Glutamatergic neuron (in vitro differentiated cells): ENCODE measurements around the gene RAP1B. TPM values are rescaled to one million over a fixed set of nuclear protein-coding genes. Genes with fewer than 3 reads are reported as not detected.

Experiments used
- DNase-seq: peaks from one replicate; pipeline ENCODE4 v3.0.0; 2022
- H3K27ac Mint-ChIP-seq: one replicate; pipeline ENCODE4 v1.8.0; 2020; ENCODE audit warnings: mild to moderate bottlenecking, mixed read lengths, inconsistent platforms; ENCODE audit not compliant: unreplicated experiment
- H3K27me3 Mint-ChIP-seq: one replicate; pipeline ENCODE4 v1.8.0; 2020; ENCODE audit warnings: mild to moderate bottlenecking, moderate library complexity, mixed read lengths, inconsistent platforms; ENCODE audit not compliant: unreplicated experiment
- H3K36me3 Mint-ChIP-seq: one replicate; pipeline ENCODE4 v1.8.0; 2020; ENCODE audit warnings: mild to moderate bottlenecking, mixed read lengths, inconsistent platforms; ENCODE audit not compliant: unreplicated experiment
- H3K4me1 Mint-ChIP-seq: one replicate; pipeline ENCODE4 v1.8.0; 2020; ENCODE audit warnings: mild to moderate bottlenecking, low read depth, mixed read lengths, inconsistent platforms; ENCODE audit not compliant: unreplicated experiment
- H3K4me3 Mint-ChIP-seq: one replicate; pipeline ENCODE4 v1.8.0; 2020; ENCODE audit warnings: mild to moderate bottlenecking, mixed read lengths, inconsistent platforms; ENCODE audit not compliant: unreplicated experiment
- H3K9me3 Mint-ChIP-seq: one replicate; pipeline ENCODE4 v1.8.0; 2020; ENCODE audit warnings: mild to moderate bottlenecking, moderate library complexity, mixed read lengths, inconsistent platforms; ENCODE audit not compliant: unreplicated experiment
- CTCF ChIP-seq: fragments of 200-600 bp; sonication (generic); IDR thresholded peaks from one replicate; pipeline ENCODE4 v1.5.0; 2021; ENCODE audit not compliant: partially characterized antibody, unreplicated experiment
- total RNA-seq: library from RNA; stranded (reverse); fragmentation: NEBNext Ultra II Directional; extraction: Animal tissue kit (Norgen Biotek cat#: 25700); gene quantifications from one replicate; pipeline ENCODE4 v1.2.1, GENCODE V29; 2021; ENCODE audit not compliant: unreplicated experiment

Gene RAP1B
- total RNA-seq, 1 donor from 2014 or later, result 68.2 TPM

GRCh38 chr12:68623984-68624383 lies 13.3 kb downstream of the RAP1B start:
- Mint-ChIP-seq H3K4me1 (peaks cover 3% of the 10 kb centered on the region), H3K36me3 (peaks cover 13% of the 10 kb centered on the region), H3K27ac (no peak overlapping the region), H3K27me3 (no peaks in the 10 kb centered on the region), H3K9me3 (no peaks in the 10 kb centered on the region), H3K4me3 (no peak overlapping the region)
- no peak for DNase-seq
- no peak for TF ChIP-seq CTCF

GRCh38 chr12:68624933-68625332 lies 14.2 kb downstream of the RAP1B start:
- no peaks in the 10 kb centered on the region for H3K9me3 Mint-ChIP-seq
- no peak overlapping the region for H3K27ac Mint-ChIP-seq
- H3K36me3 Mint-ChIP-seq, result peaks cover 13% of the 10 kb centered on the region
- TF ChIP-seq CTCF, result no peak
- no peak overlapping the region for H3K4me3 Mint-ChIP-seq
- H3K27me3 Mint-ChIP-seq, result no peaks in the 10 kb centered on the region
- peaks cover 3% of the 10 kb centered on the region for H3K4me1 Mint-ChIP-seq
- no peak for DNase-seq

- no peak overlapping the region for H3K4me3 Mint-ChIP-seq
Measured at GRCh38 chr12:68627673-68628319, 17.1 kb downstream of the RAP1B start.

GRCh38 chr12:68628698-68629097 lies 18.0 kb downstream of the RAP1B start:
- H3K4me3 Mint-ChIP-seq, result no peak overlapping the region
- peaks cover under 1% of the 10 kb centered on the region for H3K27me3 Mint-ChIP-seq
- H3K36me3 Mint-ChIP-seq, result peaks cover 13% of the 10 kb centered on the region
- H3K27ac Mint-ChIP-seq, result no peak overlapping the region
- no peaks in the 10 kb centered on the region for H3K9me3 Mint-ChIP-seq
- TF ChIP-seq CTCF, result no peak
- DNase-seq, result no peak
- H3K4me1 Mint-ChIP-seq, result no peaks in the 10 kb centered on the region

More at GRCh38 chr12:68627673-68628319, 17.1 kb downstream of the RAP1B start:
- H3K27ac Mint-ChIP-seq, result no peak overlapping the region
- no peaks in the 10 kb centered on the region for H3K4me1 Mint-ChIP-seq
- DNase-seq, result no peak
- H3K36me3 Mint-ChIP-seq, result peaks cover 13% of the 10 kb centered on the region
- TF ChIP-seq CTCF, result no peak
- no peaks in the 10 kb centered on the region for H3K27me3 Mint-ChIP-seq
- H3K9me3 Mint-ChIP-seq, result no peaks in the 10 kb centered on the region

- no peak overlapping the region for H3K27ac Mint-ChIP-seq
- TF ChIP-seq CTCF, result no peak
- H3K9me3 Mint-ChIP-seq, result no peaks in the 10 kb centered on the region
- no peak overlapping the region for H3K4me3 Mint-ChIP-seq
- DNase-seq, result no peak
- H3K27me3 Mint-ChIP-seq, result peaks cover 2% of the 10 kb centered on the region
- H3K4me1 Mint-ChIP-seq, result peaks cover 1% of the 10 kb centered on the region
- peaks cover 10% of the 10 kb centered on the region for H3K36me3 Mint-ChIP-seq
Measured at GRCh38 chr12:68630050-68630449, 19.4 kb downstream of the RAP1B start.
